GM12878 (cell line): Measurements from ENCODE around the gene ANAPC2. TPM values are rescaled to one million over a fixed set of nuclear protein-coding genes. Genes with fewer than 3 reads are reported as not detected.

Experiments
- BMI1 ChIP-seq: fragments of 450-650 bp; IDR thresholded peaks from 2 replicates; pipeline ENCODE4 v1.6.1; 2016; ENCODE audit warnings: mild to moderate bottlenecking, moderate library complexity, borderline replicate concordance
- CBX3 ChIP-seq: fragments of 200-600 bp; sonication (generic); IDR thresholded peaks from 2 replicates; pipeline ENCODE4 v1.6.1; 2016; ENCODE audit warnings: low read depth, borderline replicate concordance
- CHD4 ChIP-seq: fragments of 200-600 bp; sonication (generic); IDR thresholded peaks from 2 replicates; pipeline ENCODE4 v1.6.1; 2016; ENCODE audit warnings: mild to moderate bottlenecking
- ESRRA ChIP-seq: IDR thresholded peaks from 2 replicates; pipeline ENCODE4 v1.6.1; 2012; ENCODE audit warnings: mild to moderate bottlenecking, low read length, improper control_type of control experiment
- IKZF1 ChIP-seq: fragments of 450-650 bp; conservative IDR thresholded peaks from 2 replicates; pipeline ENCODE4 v1.6.1; 2017; ENCODE audit warnings: antibody characterized with exemption, mild to moderate bottlenecking
- MTA3 ChIP-seq: IDR thresholded peaks from 2 replicates; pipeline ENCODE4 v1.6.1; 2012; ENCODE audit warnings: low read length, inconsistent platforms, borderline replicate concordance
- NFYA ChIP-seq: IDR thresholded peaks from 2 replicates; pipeline ENCODE4 v1.6.1; 2011; ENCODE audit warnings: low read depth, mild to moderate bottlenecking, low read length, improper control_type of control experiment, borderline replicate concordance
- NR2C1 ChIP-seq: fragments of 450-650 bp; IDR thresholded peaks from 2 replicates; pipeline ENCODE4 v1.6.1; 2017; ENCODE audit warnings: antibody characterized with exemption, mild to moderate bottlenecking, moderate library complexity
- NRF1 ChIP-seq: conservative IDR thresholded peaks from 2 replicates; pipeline ENCODE4 v1.6.1; 2011; ENCODE audit warnings: mild to moderate bottlenecking, low read depth, low read length, improper control_type of control experiment
- RELA ChIP-seq: fragments of 450-650 bp; IDR thresholded peaks from 2 replicates; pipeline ENCODE4 v1.8.0; 2014; ENCODE audit warnings: borderline replicate concordance; ENCODE audit not compliant: partially characterized antibody
- SMARCA5 ChIP-seq: fragments of 450-650 bp; IDR thresholded peaks from 2 replicates; pipeline ENCODE4 v1.6.1; 2017; ENCODE audit warnings: mild to moderate bottlenecking
- TARDBP ChIP-seq: IDR thresholded peaks from 2 replicates; pipeline ENCODE4 v1.6.1; 2016; ENCODE audit warnings: borderline replicate concordance
- TCF3 ChIP-seq: IDR thresholded peaks from 2 replicates; pipeline ENCODE4 v1.6.1; 2012; ENCODE audit warnings: low read depth, mild to moderate bottlenecking, low read length, borderline replicate concordance; ENCODE audit not compliant: insufficient read depth
- ZNF217 ChIP-seq: fragments of 450-650 bp; IDR thresholded peaks from 2 replicates; pipeline ENCODE4 v1.6.1; 2017; ENCODE audit warnings: antibody characterized with exemption, mild to moderate bottlenecking
- ZNF24 ChIP-seq: fragments of 450-650 bp; IDR thresholded peaks from 2 replicates; pipeline ENCODE4 v1.6.1; 2017; ENCODE audit warnings: antibody characterized with exemption, mild to moderate bottlenecking
- ZNF384 ChIP-seq: IDR thresholded peaks from 2 replicates; pipeline ENCODE4 v1.6.1; 2012; ENCODE audit warnings: low read depth, mild to moderate bottlenecking, low read length, improper control_type of control experiment, borderline replicate concordance
- polyA plus RNA-seq, 11 experiments: library from polyadenylated mRNA; depleted of rRNA in 4 of 11; unstranded in 6 of 11; stranded (reverse) in 5 of 11; fragments of >200 nt; fragmentation: Nextera tagmentation in 4 of 11; fragmentation: Illumina TruSeq in 1 of 11; extraction: Ambion mirVana in 4 of 11; extraction: Trizol in 1 of 11; gene quantifications; 1 replicate in 1 of 11; 2 replicates in 10 of 11; pipeline versions ENCODE4 v1.2.1 to v1.2.3, GENCODE V29; 2011 to 2016; ENCODE audit warnings: inconsistent platforms in 2 of 11, missing spikeins in 2 of 11, low read depth in 1 of 11
- total RNA-seq, 4 experiments: library from RNA; depleted of rRNA in 3 of 4; stranded (reverse); fragments of >200 nt in 3 of 4; fragmentation: Illumina TruSeq in 1 of 4; extraction: Trizol in 1 of 4; gene quantifications; 2 replicates each; pipeline versions ENCODE4 v1.2.1 to v1.2.3, GENCODE V29; 2013 to 2021
- TF ChIP-seq, protein P1 (sequence below): fragments of 450-650 bp; IDR thresholded peaks from 2 replicates; pipeline ENCODE4 v1.6.1; 2017; ENCODE audit warnings: mild to moderate bottlenecking, low read depth, inconsistent platforms; ENCODE audit not compliant: poor library complexity, severe bottlenecking
- TF ChIP-seq, protein P2 (sequence below): fragments of 450-650 bp; IDR thresholded peaks from 2 replicates; pipeline ENCODE4 v1.6.1; 2017; ENCODE audit warnings: mild to moderate bottlenecking, moderate library complexity
- TF ChIP-seq, protein P3 (sequence below), 3 experiments: IDR thresholded peaks in 2 of 3; conservative IDR thresholded peaks in 1 of 3; 2 replicates each; pipeline ENCODE4 v1.5.1; 2011; ENCODE audit warnings: low read depth in 3 of 3, low read length in 3 of 3, mild to moderate bottlenecking in 3 of 3, control low read depth in 2 of 3, moderate library complexity in 2 of 3, inconsistent platforms in 1 of 3, mixed read lengths in 1 of 3; ENCODE audit not compliant: control insufficient read depth in 2 of 3, insufficient read depth in 1 of 3; ENCODE audit errors: extremely low read depth in 1 of 3
- TF ChIP-seq, protein P4 (sequence below): IDR thresholded peaks from 2 replicates; pipeline ENCODE4 v1.6.1; 2012; ENCODE audit warnings: low read depth, low read length, improper control_type of control experiment

ANAPC2 gene
- total and polyA plus RNA-seq, 10 of the 15 experiments (the other 5 are each of a cell fraction or from before 2014, with no cell fraction given): 0.03 to 65.2 (median 20.5) TPM

DNA sequence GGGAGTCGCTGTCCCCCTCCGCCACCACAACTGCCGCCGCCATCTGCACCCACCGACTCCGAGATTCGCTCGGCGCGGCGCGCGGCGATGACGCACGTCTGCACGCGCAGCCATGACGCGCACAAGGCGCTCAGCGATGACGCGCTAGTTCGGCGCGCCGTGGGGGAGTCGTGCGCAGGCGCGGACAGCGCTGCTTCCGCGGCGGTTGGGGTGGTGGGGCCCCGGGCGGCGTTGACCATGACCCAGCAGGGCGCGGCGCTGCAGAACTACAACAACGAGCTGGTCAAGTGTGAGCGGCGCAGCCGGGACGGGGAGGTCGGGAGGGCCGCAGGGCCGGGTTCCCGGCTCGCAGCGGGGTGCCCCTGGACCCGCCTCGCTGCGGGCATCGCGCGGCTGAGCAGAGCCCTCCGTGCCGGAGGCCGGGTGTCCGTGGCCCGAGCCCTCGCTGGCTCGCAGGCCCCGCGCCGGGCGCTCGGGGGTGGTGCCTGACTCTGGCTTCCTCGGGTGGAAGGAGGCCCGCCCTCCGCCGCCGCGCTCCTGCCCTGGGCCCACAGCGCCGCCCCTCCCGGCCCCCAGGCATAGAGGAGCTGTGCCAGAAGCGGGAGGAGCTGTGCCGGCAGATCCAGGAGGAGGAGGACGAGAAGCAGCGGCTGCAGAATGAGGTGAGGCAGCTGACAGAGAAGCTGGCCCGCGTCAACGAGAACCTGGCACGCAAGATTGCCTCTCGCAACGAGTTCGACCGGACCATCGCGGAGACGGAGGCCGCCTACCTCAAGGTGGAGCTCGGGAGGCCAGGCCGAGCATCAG is at the start of gene ANAPC2, which contains the start of gene SSNA1 (continued):
- TF ChIP-seq, protein P1, sequence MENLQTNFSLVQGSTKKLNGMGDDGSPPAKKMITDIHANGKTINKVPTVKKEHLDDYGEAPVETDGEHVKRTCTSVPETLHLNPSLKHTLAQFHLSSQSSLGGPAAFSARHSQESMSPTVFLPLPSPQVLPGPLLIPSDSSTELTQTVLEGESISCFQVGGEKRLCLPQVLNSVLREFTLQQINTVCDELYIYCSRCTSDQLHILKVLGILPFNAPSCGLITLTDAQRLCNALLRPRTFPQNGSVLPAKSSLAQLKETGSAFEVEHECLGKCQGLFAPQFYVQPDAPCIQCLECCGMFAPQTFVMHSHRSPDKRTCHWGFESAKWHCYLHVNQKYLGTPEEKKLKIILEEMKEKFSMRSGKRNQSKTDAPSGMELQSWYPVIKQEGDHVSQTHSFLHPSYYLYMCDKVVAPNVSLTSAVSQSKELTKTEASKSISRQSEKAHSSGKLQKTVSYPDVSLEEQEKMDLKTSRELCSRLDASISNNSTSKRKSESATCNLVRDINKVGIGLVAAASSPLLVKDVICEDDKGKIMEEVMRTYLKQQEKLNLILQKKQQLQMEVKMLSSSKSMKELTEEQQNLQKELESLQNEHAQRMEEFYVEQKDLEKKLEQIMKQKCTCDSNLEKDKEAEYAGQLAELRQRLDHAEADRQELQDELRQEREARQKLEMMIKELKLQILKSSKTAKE: no peak
- TF ChIP-seq, protein P2, sequence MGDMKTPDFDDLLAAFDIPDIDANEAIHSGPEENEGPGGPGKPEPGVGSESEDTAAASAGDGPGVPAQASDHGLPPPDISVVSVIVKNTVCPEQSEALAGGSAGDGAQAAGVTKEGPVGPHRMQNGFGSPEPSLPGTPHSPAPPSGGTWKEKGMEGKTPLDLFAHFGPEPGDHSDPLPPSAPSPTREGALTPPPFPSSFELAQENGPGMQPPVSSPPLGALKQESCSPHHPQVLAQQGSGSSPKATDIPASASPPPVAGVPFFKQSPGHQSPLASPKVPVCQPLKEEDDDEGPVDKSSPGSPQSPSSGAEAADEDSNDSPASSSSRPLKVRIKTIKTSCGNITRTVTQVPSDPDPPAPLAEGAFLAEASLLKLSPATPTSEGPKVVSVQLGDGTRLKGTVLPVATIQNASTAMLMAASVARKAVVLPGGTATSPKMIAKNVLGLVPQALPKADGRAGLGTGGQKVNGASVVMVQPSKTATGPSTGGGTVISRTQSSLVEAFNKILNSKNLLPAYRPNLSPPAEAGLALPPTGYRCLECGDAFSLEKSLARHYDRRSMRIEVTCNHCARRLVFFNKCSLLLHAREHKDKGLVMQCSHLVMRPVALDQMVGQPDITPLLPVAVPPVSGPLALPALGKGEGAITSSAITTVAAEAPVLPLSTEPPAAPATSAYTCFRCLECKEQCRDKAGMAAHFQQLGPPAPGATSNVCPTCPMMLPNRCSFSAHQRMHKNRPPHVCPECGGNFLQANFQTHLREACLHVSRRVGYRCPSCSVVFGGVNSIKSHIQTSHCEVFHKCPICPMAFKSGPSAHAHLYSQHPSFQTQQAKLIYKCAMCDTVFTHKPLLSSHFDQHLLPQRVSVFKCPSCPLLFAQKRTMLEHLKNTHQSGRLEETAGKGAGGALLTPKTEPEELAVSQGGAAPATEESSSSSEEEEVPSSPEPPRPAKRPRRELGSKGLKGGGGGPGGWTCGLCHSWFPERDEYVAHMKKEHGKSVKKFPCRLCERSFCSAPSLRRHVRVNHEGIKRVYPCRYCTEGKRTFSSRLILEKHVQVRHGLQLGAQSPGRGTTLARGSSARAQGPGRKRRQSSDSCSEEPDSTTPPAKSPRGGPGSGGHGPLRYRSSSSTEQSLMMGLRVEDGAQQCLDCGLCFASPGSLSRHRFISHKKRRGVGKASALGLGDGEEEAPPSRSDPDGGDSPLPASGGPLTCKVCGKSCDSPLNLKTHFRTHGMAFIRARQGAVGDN: peak; percentile 85
- TF ChIP-seq NRF1 (peak; percentile 84), MTA3 (no peak), ZNF384 (0 out of 2 replicates have a peak, but pooled peaks have one; percentile 26), NR2C1 (peak; percentile 66), IKZF1 (peak; percentile 98), ESRRA (peak; percentile 83; the same call in 1 of the 2 replicates), BMI1 (no peak), NFYA (no peak), RELA (peak; percentile 87), CBX3 (no peak), ZNF217 (peak; percentile 71; the same call in 1 of the 2 replicates), ZNF24 (0 out of 2 replicates have a peak, but pooled peaks have one; percentile 47), SMARCA5 (peak; percentile 87), CHD4 (no peak), TARDBP (peak; percentile 87; the same call in 1 of the 2 replicates), TCF3 (no peak)
- TF ChIP-seq, protein P3, sequence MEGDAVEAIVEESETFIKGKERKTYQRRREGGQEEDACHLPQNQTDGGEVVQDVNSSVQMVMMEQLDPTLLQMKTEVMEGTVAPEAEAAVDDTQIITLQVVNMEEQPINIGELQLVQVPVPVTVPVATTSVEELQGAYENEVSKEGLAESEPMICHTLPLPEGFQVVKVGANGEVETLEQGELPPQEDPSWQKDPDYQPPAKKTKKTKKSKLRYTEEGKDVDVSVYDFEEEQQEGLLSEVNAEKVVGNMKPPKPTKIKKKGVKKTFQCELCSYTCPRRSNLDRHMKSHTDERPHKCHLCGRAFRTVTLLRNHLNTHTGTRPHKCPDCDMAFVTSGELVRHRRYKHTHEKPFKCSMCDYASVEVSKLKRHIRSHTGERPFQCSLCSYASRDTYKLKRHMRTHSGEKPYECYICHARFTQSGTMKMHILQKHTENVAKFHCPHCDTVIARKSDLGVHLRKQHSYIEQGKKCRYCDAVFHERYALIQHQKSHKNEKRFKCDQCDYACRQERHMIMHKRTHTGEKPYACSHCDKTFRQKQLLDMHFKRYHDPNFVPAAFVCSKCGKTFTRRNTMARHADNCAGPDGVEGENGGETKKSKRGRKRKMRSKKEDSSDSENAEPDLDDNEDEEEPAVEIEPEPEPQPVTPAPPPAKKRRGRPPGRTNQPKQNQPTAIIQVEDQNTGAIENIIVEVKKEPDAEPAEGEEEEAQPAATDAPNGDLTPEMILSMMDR (IDR thresholded peaks at IDR 0.05 in 2 of 3, conservative IDR thresholded peaks at IDR 0.05 in 1 of 3; ENCODE audit: control insufficient read depth in 2 of 3, extremely low read depth in 1 of 3, insufficient read depth in 1 of 3, low read depth in 3 of 3, low read length in 3 of 3): peak; percentile 41 to 58 (median 52)
- TF ChIP-seq, protein P4, sequence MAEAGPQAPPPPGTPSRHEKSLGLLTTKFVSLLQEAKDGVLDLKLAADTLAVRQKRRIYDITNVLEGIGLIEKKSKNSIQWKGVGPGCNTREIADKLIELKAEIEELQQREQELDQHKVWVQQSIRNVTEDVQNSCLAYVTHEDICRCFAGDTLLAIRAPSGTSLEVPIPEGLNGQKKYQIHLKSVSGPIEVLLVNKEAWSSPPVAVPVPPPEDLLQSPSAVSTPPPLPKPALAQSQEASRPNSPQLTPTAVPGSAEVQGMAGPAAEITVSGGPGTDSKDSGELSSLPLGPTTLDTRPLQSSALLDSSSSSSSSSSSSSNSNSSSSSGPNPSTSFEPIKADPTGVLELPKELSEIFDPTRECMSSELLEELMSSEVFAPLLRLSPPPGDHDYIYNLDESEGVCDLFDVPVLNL: no peak
